Measurements from ENCODE around the gene NUP160.

DNA sequence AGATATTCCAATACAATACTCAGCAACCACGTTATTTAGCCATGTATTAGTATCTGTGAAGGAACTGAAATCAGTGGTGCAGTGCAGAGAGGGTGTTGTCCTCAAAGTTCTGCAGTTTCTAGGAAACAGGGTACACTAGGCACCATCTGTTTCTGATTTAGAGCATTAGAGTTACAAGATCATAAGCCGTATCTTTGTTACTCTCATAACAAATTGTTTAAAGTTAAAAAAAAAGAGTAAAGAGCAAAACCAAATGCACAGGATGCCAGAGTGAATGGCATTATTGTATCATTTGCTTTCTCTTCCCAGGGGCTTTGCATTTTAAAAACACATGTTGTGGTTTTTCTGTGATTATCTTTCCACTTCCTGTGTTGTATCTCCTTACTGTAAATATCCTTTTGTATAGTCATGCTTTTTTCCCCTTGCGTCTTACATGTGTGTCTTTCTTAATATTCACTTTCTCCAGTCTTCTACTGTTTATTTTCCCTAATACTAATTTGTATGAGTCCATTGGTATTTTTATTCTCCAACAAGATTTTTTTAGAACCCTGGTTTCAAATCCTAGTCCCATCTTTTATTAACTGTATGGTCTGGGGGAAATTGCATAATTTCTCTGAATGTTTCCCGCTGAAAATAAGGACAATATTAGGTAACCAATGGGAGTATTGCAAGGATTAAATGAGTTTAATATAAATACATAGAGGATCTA lies 15.2 kb upstream of the NUP160 start:
- TF ChIP-seq, protein P1, sequence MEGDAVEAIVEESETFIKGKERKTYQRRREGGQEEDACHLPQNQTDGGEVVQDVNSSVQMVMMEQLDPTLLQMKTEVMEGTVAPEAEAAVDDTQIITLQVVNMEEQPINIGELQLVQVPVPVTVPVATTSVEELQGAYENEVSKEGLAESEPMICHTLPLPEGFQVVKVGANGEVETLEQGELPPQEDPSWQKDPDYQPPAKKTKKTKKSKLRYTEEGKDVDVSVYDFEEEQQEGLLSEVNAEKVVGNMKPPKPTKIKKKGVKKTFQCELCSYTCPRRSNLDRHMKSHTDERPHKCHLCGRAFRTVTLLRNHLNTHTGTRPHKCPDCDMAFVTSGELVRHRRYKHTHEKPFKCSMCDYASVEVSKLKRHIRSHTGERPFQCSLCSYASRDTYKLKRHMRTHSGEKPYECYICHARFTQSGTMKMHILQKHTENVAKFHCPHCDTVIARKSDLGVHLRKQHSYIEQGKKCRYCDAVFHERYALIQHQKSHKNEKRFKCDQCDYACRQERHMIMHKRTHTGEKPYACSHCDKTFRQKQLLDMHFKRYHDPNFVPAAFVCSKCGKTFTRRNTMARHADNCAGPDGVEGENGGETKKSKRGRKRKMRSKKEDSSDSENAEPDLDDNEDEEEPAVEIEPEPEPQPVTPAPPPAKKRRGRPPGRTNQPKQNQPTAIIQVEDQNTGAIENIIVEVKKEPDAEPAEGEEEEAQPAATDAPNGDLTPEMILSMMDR (IDR thresholded peaks at IDR 0.05) = no peak
- TF ChIP-seq SP1 (CRISPR knock-in tag; conservative IDR thresholded peaks at IDR 0.05) (no peak), NFE2L1 (CRISPR knock-in tag; IDR thresholded peaks at IDR 0.05) (no peak), ZNF423 (CRISPR knock-in tag; IDR thresholded peaks at IDR 0.05) (no peak), ESRRA (CRISPR knock-in tag; IDR thresholded peaks at IDR 0.05; ENCODE audit: borderline replicate concordance) (no peak), FOXK1 (CRISPR knock-in tag; IDR thresholded peaks at IDR 0.05) (no peak), GABPB1 (CRISPR knock-in tag; IDR thresholded peaks at IDR 0.05) (no peak)
- TF ChIP-seq, protein P2, sequence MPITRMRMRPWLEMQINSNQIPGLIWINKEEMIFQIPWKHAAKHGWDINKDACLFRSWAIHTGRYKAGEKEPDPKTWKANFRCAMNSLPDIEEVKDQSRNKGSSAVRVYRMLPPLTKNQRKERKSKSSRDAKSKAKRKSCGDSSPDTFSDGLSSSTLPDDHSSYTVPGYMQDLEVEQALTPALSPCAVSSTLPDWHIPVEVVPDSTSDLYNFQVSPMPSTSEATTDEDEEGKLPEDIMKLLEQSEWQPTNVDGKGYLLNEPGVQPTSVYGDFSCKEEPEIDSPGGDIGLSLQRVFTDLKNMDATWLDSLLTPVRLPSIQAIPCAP (CRISPR knock-in tag; IDR thresholded peaks at IDR 0.05) = no peak
- TF ChIP-seq, protein P3, sequence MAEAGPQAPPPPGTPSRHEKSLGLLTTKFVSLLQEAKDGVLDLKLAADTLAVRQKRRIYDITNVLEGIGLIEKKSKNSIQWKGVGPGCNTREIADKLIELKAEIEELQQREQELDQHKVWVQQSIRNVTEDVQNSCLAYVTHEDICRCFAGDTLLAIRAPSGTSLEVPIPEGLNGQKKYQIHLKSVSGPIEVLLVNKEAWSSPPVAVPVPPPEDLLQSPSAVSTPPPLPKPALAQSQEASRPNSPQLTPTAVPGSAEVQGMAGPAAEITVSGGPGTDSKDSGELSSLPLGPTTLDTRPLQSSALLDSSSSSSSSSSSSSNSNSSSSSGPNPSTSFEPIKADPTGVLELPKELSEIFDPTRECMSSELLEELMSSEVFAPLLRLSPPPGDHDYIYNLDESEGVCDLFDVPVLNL (CRISPR knock-in tag; IDR thresholded peaks at IDR 0.05; ENCODE audit: borderline replicate concordance, low read depth) = no peak
- TF ChIP-seq, protein P4, sequence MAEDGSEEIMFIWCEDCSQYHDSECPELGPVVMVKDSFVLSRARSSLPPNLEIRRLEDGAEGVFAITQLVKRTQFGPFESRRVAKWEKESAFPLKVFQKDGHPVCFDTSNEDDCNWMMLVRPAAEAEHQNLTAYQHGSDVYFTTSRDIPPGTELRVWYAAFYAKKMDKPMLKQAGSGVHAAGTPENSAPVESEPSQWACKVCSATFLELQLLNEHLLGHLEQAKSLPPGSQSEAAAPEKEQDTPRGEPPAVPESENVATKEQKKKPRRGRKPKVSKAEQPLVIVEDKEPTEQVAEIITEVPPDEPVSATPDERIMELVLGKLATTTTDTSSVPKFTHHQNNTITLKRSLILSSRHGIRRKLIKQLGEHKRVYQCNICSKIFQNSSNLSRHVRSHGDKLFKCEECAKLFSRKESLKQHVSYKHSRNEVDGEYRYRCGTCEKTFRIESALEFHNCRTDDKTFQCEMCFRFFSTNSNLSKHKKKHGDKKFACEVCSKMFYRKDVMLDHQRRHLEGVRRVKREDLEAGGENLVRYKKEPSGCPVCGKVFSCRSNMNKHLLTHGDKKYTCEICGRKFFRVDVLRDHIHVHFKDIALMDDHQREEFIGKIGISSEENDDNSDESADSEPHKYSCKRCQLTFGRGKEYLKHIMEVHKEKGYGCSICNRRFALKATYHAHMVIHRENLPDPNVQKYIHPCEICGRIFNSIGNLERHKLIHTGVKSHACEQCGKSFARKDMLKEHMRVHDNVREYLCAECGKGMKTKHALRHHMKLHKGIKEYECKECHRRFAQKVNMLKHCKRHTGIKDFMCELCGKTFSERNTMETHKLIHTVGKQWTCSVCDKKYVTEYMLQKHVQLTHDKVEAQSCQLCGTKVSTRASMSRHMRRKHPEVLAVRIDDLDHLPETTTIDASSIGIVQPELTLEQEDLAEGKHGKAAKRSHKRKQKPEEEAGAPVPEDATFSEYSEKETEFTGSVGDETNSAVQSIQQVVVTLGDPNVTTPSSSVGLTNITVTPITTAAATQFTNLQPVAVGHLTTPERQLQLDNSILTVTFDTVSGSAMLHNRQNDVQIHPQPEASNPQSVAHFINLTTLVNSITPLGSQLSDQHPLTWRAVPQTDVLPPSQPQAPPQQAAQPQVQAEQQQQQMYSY (CRISPR knock-in tag; IDR thresholded peaks at IDR 0.05) = no peak
- TF ChIP-seq, protein P5, sequence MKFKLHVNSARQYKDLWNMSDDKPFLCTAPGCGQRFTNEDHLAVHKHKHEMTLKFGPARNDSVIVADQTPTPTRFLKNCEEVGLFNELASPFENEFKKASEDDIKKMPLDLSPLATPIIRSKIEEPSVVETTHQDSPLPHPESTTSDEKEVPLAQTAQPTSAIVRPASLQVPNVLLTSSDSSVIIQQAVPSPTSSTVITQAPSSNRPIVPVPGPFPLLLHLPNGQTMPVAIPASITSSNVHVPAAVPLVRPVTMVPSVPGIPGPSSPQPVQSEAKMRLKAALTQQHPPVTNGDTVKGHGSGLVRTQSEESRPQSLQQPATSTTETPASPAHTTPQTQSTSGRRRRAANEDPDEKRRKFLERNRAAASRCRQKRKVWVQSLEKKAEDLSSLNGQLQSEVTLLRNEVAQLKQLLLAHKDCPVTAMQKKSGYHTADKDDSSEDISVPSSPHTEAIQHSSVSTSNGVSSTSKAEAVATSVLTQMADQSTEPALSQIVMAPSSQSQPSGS (CRISPR knock-in tag; IDR thresholded peaks at IDR 0.05; ENCODE audit: borderline replicate concordance, low read depth) = no peak
- TF ChIP-seq, protein P6, sequence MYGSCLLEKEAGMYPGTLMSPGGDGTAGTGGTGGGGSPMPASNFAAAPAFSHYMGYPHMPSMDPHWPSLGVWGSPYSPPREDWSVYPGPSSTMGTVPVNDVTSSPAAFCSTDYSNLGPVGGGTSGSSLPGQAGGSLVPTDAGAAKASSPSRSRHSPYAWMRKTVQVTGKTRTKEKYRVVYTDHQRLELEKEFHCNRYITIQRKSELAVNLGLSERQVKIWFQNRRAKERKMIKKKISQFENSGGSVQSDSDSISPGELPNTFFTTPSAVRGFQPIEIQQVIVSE (CRISPR knock-in tag; IDR thresholded peaks at IDR 0.05; ENCODE audit: borderline replicate concordance) = no peak
